T-helper 17 cell (primary cell): Measurements from ENCODE around the gene RPUSD1. TPM values are rescaled to one million over a fixed set of nuclear protein-coding genes. Genes with fewer than 3 reads are reported as not detected.
"Not testable (repeated sequence)": the region's sequence is repeated elsewhere in the genome, so short reads cannot be mapped to it uniquely, and the experiment has no call there.

Experiments
- ATAC-seq: fragments of 150-1000 bp; cut with Tn5 transposase; 2 replicates; pipeline ENCODE4 v1.10.0; 2021; ENCODE audit warnings: mild to moderate bottlenecking, moderate library complexity
- DNase-seq, 3 donors: peaks; one replicate each; pipeline versions ENCODE4 v3.0.0 to v3.0.0-alpha.2; 2020 to 2021
- H3K9me3 ChIP-seq: one replicate; pipeline ENCODE4 v1.7.0; 2013; ENCODE audit warnings: low read length, mild to moderate bottlenecking; ENCODE audit not compliant: control insufficient read depth, poor library complexity, severe bottlenecking
- H3K27ac Mint-ChIP-seq: one replicate; pipeline ENCODE4 v1.8.0; 2022; ENCODE audit warnings: mild to moderate bottlenecking, moderate library complexity, mixed read lengths
- H3K27me3 Mint-ChIP-seq: one replicate; pipeline ENCODE4 v1.8.0; 2022; ENCODE audit warnings: mixed read lengths
- H3K36me3 Mint-ChIP-seq: one replicate; pipeline ENCODE4 v1.8.0; 2022; ENCODE audit warnings: low read depth, mixed read lengths
- H3K4me1 Mint-ChIP-seq: one replicate; pipeline ENCODE4 v1.8.0; 2022; ENCODE audit warnings: mild to moderate bottlenecking, mixed read lengths
- H3K4me3 Mint-ChIP-seq: one replicate; pipeline ENCODE4 v1.8.0; 2022; ENCODE audit warnings: mild to moderate bottlenecking, moderate library complexity, mixed read lengths
- total RNA-seq, 4 donors: library from RNA in 2 of 4; stranded (reverse) in 2 of 4; gene quantifications; one replicate each; pipeline ENCODE4 v1.2.3 and lab custom pipeline; 2022 to 2026

RPUSD1 gene
- total RNA-seq, 2 donors from 2014 or later, result 14.9 to 17.1 TPM

DNA sequence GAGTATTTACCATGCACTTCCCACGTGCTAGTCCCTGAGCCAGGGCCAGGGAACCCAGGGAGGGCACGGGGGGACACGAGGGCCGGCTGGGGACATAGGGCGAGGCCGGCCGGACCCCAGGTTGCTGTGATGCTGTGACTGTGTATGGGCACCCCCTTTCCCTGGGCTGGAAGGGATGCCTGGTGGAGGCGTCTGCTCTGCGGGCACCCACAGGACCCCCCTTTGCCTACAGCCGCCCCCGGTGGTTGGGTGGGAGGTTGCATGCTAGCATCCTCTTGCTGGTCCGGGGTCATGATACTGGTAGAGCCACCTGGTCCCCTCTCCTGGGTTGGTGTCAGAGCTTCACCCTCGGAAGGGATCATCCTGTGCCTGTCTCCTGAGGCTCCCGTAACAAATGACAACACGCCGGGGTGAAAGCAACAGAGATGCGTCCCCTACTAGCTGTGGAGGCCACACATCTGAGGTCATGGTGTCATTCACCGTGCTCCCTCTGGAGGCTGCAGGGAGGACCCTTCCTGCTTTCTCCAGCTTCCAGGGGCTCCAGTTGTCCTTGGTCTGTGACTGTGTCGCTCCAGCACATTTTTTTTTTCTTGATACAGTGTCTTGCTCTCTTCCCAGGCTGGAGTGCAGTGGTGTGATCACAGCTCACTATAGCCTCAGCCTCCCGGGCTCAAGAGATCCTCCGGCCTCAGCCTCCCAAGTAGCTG is 44.2 kb downstream of the RPUSD1 start:
- no peaks in the 10 kb centered on the region for H3K9me3 ChIP-seq
- Mint-ChIP-seq H3K27me3 (no peaks in the 10 kb centered on the region), H3K4me1 (peaks cover 2% of the 10 kb centered on the region), H3K36me3 (no peaks in the 10 kb centered on the region), H3K4me3 (no peak overlapping the region), H3K27ac (no peak overlapping the region)
- ATAC-seq (no peak), DNase-seq (peak in 1 of 3 donors; percentile 9)

DNA sequence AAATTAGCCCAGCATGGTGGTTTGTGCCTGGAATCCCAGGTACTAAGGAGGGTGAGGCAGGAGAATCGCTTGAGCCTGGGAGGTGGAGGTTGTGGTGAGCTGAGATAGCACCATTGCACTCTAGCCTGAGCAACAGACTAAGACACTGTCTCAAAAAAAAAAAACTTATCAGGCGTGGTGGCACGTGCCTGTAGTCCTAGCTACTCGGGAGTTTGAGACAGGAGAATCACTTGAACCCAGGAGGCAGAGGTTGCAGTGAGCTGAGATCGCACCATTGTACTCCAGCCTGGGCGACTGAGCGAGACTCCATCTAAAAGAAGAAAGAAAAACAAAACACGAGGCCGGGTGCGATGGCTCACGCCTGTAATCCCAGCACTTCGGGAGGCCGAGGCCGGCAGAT is 45.3 kb downstream of the RPUSD1 start:
- not testable (repeated sequence) for H3K27ac Mint-ChIP-seq, H3K27me3 Mint-ChIP-seq, DNase-seq, ATAC-seq, H3K4me1 Mint-ChIP-seq, H3K9me3 ChIP-seq, H3K36me3 Mint-ChIP-seq, H3K4me3 Mint-ChIP-seq

GRCh38 chr16:741986-742629 is 46.1 kb downstream of the RPUSD1 start:
- H3K4me3 Mint-ChIP-seq, result peak overlapping the region; percentile 83
- no peak for DNase-seq
- H3K27me3 Mint-ChIP-seq, result no peaks in the 10 kb centered on the region
- no peaks in the 10 kb centered on the region for H3K9me3 ChIP-seq
- ATAC-seq, result no peak
- peaks cover 2% of the 10 kb centered on the region for H3K4me1 Mint-ChIP-seq
- H3K27ac Mint-ChIP-seq, result peak overlapping the region; percentile 56
- H3K36me3 Mint-ChIP-seq, result no peaks in the 10 kb centered on the region

- H3K4me3 Mint-ChIP-seq, result peak within 1 kb of the TSS; percentile 83
- peak; percentile 90 for ATAC-seq
- no peaks in the 10 kb centered on the region for H3K27me3 Mint-ChIP-seq
- no peaks in the 10 kb centered on the region for H3K36me3 Mint-ChIP-seq
- peak within 1 kb of the TSS; percentile 56 for H3K27ac Mint-ChIP-seq
- H3K4me1 Mint-ChIP-seq, result peaks cover 2% of the 10 kb centered on the region
- no peaks in the 10 kb centered on the region for H3K9me3 ChIP-seq
- DNase-seq, result peak; percentile 88 to 94 (median 89)
Observed at GRCh38 chr16:740764-741505, 47.2 kb downstream of the RPUSD1 start, which contains the start of gene CIAO3. CIAO3 (minus strand) TSS chr16:740997; CDS start chr16:740985, 12 bp downstream.

- H3K9me3 ChIP-seq, result no peaks in the 10 kb centered on the region
- Mint-ChIP-seq H3K4me3 (peak overlapping the region; percentile 83), H3K27me3 (no peaks in the 10 kb centered on the region), H3K36me3 (peaks cover under 1% of the 10 kb centered on the region), H3K27ac (no peak overlapping the region), H3K4me1 (peaks cover 3% of the 10 kb centered on the region)
- peak; percentile 10 for ATAC-seq
- DNase-seq, result no peak
Observed at GRCh38 chr16:740459-740763, 47.8 kb downstream of the RPUSD1 start.

GRCh38 chr16:739560-740458 is 48.4 kb downstream of the RPUSD1 start:
- H3K36me3 Mint-ChIP-seq, result peaks cover 4% of the 10 kb centered on the region
- H3K9me3 ChIP-seq, result no peaks in the 10 kb centered on the region
- peak in 1 of 3 donors; percentile 11 for DNase-seq
- no peak for ATAC-seq
- no peak overlapping the region for H3K27ac Mint-ChIP-seq
- H3K4me3 Mint-ChIP-seq, result peak overlapping the region; percentile 83
- H3K27me3 Mint-ChIP-seq, result no peaks in the 10 kb centered on the region
- peaks cover 6% of the 10 kb centered on the region for H3K4me1 Mint-ChIP-seq

- Mint-ChIP-seq H3K27me3 (no peaks in the 10 kb centered on the region), H3K4me1 (peaks cover 6% of the 10 kb centered on the region), H3K4me3 (no peak overlapping the region), H3K36me3 (peaks cover 4% of the 10 kb centered on the region), H3K27ac (no peak overlapping the region)
- no peak for DNase-seq
- ATAC-seq, result no peak
- no peaks in the 10 kb centered on the region for H3K9me3 ChIP-seq
Observed at GRCh38 chr16:736936-737481, 51.2 kb downstream of the RPUSD1 start.

GRCh38 chr16:735982-736453 is 52.2 kb downstream of the RPUSD1 start:
- Mint-ChIP-seq H3K27ac (no peak overlapping the region), H3K4me1 (peaks cover 6% of the 10 kb centered on the region), H3K36me3 (peaks cover 4% of the 10 kb centered on the region), H3K4me3 (no peak overlapping the region), H3K27me3 (no peaks in the 10 kb centered on the region)
- no peak for DNase-seq
- H3K9me3 ChIP-seq, result no peaks in the 10 kb centered on the region
- ATAC-seq, result no peak

GRCh38 chr16:734981-735881 is 53.0 kb downstream of the RPUSD1 start:
- ATAC-seq (no peak), DNase-seq (no peak)
- Mint-ChIP-seq H3K4me3 (no peak overlapping the region), H3K36me3 (peaks cover 4% of the 10 kb centered on the region), H3K27me3 (no peaks in the 10 kb centered on the region), H3K4me1 (peaks cover 6% of the 10 kb centered on the region), H3K27ac (no peak overlapping the region)
- no peaks in the 10 kb centered on the region for H3K9me3 ChIP-seq
